HCT116 (cell line): ENCODE data around the gene RND1.

Experiments
- REST ChIP-seq: IDR thresholded peaks from 2 replicates; pipeline ENCODE4 v1.6.1; 2012; ENCODE audit warnings: low read depth
- ZNF274 ChIP-seq: fragments of 200-500 bp; sonication (Bioruptor generic); IDR thresholded peaks from 2 replicates; pipeline ENCODE4 v1.6.1; 2014; ENCODE audit warnings: mild to moderate bottlenecking, low read depth, low read length, inconsistent platforms
- TF ChIP-seq, protein P1 (sequence below), 3 experiments: fragments of 200-600 bp in 1 of 3; sonication (generic) in 1 of 3; IDR thresholded peaks in 2 of 3; conservative IDR thresholded peaks in 1 of 3; 2 replicates each; pipeline ENCODE4 v1.5.1; 2012 to 2017; ENCODE audit warnings: low read depth in 2 of 3, low read length in 2 of 3, antibody characterized with exemption in 1 of 3, borderline replicate concordance in 1 of 3, control low read depth in 1 of 3, mild to moderate bottlenecking in 1 of 3, mixed read lengths in 1 of 3, mixed run types in 1 of 3, moderate library complexity in 1 of 3; ENCODE audit not compliant: insufficient read depth in 1 of 3

DNA sequence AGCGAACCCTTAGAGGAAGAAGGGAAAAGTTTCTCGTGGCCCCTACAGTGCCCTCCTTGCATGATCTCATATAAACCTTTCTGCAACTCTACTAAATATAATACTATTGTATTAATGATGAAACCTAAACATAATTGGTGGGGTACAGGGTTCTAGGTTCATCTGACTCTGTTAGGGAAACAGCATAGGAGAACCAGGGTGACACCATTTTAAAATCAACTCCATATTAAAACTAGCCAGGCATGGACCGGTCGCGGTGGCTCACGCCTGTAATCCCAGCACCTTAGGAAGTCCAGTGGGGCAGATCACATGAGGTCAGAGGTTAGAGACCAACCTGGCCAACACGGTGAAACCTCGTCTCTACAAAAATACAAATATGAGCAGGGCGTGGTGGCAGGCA, 15.0 kb upstream of the RND1 start:
- TF ChIP-seq, protein P1, sequence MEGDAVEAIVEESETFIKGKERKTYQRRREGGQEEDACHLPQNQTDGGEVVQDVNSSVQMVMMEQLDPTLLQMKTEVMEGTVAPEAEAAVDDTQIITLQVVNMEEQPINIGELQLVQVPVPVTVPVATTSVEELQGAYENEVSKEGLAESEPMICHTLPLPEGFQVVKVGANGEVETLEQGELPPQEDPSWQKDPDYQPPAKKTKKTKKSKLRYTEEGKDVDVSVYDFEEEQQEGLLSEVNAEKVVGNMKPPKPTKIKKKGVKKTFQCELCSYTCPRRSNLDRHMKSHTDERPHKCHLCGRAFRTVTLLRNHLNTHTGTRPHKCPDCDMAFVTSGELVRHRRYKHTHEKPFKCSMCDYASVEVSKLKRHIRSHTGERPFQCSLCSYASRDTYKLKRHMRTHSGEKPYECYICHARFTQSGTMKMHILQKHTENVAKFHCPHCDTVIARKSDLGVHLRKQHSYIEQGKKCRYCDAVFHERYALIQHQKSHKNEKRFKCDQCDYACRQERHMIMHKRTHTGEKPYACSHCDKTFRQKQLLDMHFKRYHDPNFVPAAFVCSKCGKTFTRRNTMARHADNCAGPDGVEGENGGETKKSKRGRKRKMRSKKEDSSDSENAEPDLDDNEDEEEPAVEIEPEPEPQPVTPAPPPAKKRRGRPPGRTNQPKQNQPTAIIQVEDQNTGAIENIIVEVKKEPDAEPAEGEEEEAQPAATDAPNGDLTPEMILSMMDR (IDR thresholded peaks at IDR 0.05 in 2 of 3, conservative IDR thresholded peaks at IDR 0.05 in 1 of 3; ENCODE audit: borderline replicate concordance in 1 of 3, insufficient read depth in 1 of 3, low read depth in 2 of 3, low read length in 2 of 3) = no peak
- TF ChIP-seq REST = no peak
- TF ChIP-seq ZNF274 = no peak
